ENCODE data around the gene PLCL1. TPM values are rescaled to one million over a fixed set of nuclear protein-coding genes. Genes with fewer than 3 reads are reported as not detected.

PLCL1 gene
- total and polyA plus RNA-seq, 12 donors: 1.6 to 24.0 (median 4.9) TPM

DNA sequence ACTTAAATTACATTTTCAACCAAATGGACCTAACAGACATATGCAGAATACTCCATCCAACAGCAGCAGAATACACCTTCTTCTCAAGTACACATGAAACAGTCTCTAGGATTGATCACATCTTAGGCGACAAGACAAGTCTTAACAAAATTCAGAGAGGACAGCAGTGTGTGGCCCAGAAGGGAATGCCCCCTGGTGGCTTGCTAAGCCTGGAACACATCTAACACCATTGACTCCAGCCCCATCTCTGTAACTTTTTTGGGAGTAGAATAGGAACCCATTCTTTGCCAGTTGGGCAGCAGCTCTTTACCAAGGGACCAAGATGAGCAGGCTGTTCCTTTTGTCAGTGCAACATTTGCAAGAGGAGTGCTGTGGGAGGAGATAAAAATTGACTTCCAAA lies 249.9 kb downstream of the PLCL1 start:
- peak in 6 of 7 donors; percentile 19 to 62 (median 34) for DNase-seq
- Histone ChIP-seq H3K36me3 (replicated peaks in 1 of 2) (no peaks in the 10 kb centered on the region), H3K9me3 (replicated peaks in 1 of 3) (no peaks in the 10 kb centered on the region), H3K4me3 (no peak overlapping the region), H3K27ac (no peak overlapping the region), H3K27me3 (no peaks in the 10 kb centered on the region), H3K4me1 (replicated peaks in 1 of 2) (peaks cover 0 to 8% of the 10 kb centered on the region in 2 donors)
- 60 to 87% (median 75%) methylated on average over 1 of the region's 1 CpG for WGBS, 4 donors
- TF ChIP-seq POLR2A (IDR thresholded peaks at IDR 0.05): no peak
- TF ChIP-seq, protein P1, sequence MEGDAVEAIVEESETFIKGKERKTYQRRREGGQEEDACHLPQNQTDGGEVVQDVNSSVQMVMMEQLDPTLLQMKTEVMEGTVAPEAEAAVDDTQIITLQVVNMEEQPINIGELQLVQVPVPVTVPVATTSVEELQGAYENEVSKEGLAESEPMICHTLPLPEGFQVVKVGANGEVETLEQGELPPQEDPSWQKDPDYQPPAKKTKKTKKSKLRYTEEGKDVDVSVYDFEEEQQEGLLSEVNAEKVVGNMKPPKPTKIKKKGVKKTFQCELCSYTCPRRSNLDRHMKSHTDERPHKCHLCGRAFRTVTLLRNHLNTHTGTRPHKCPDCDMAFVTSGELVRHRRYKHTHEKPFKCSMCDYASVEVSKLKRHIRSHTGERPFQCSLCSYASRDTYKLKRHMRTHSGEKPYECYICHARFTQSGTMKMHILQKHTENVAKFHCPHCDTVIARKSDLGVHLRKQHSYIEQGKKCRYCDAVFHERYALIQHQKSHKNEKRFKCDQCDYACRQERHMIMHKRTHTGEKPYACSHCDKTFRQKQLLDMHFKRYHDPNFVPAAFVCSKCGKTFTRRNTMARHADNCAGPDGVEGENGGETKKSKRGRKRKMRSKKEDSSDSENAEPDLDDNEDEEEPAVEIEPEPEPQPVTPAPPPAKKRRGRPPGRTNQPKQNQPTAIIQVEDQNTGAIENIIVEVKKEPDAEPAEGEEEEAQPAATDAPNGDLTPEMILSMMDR (IDR thresholded peaks at IDR 0.05): peak; percentile 22 to 45 (median 34)
- intact Hi-C loops (cut with DNase I): no loop called here

DNA sequence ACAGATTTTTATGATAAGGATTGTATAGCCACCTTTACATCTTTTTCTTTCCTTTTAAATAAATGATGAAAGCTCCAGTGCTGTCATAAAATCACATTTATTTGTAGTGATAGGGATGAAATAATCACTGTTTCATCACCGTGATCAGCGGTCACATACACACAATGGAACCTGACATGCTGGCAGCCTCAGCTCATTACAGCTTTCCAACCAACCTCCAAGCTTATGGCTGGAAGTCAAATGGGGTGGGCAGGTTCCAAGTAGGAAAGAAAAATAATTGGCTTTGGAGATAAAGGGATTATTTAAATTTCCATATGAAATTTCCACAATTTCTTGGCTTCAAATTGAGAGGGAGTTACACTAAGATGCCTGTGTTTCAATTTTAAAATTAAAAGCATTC lies 251.3 kb downstream of the PLCL1 start:
- intact Hi-C loops (cut with DNase I): no loop called here
- no peak overlapping the region for H3K4me3 ChIP-seq
- H3K27me3 ChIP-seq: no peaks in the 10 kb centered on the region
- H3K9me3 ChIP-seq (replicated peaks in 1 of 3): no peaks in the 10 kb centered on the region
- H3K4me1 ChIP-seq (replicated peaks in 1 of 2): peaks cover 0 to 8% of the 10 kb centered on the region in 2 donors
- WGBS, 4 donors: 72 to 77% (median 76%) methylated on average over 2 of the region's 2 CpGs
- no peak for TF ChIP-seq POLR2A (IDR thresholded peaks at IDR 0.05)
- TF ChIP-seq, protein P1 (IDR thresholded peaks at IDR 0.05): no peak
- no peak overlapping the region for H3K27ac ChIP-seq
- no peaks in the 10 kb centered on the region for H3K36me3 ChIP-seq (replicated peaks in 1 of 2)
- no peak for DNase-seq

DNA sequence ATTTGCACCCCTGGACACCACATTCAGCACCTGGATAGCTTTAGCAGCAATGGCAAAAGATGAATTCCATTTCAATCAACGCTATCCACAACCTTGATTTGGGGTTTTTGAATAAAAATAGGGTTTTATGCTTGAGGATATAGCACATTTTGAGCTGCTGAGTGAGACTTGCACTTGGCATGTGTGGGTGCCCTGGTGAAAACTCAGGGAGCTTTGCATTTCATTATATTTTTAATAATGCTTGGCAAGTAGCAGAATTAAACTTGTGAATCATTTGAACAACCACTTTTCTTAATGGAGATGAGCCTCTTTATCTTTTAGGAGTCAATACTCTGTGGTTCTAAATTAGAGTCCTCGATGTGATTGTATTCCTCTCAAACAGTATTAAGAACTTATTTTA lies 252.4 kb downstream of the PLCL1 start:
- no peak overlapping the region for H3K4me3 ChIP-seq
- peaks cover 0 to 8% of the 10 kb centered on the region in 2 donors for H3K4me1 ChIP-seq (replicated peaks in 1 of 2)
- intact Hi-C loops (cut with DNase I): no loop called here
- no peak overlapping the region for H3K27ac ChIP-seq
- no peaks in the 10 kb centered on the region for H3K36me3 ChIP-seq (replicated peaks in 1 of 2)
- TF ChIP-seq POLR2A (IDR thresholded peaks at IDR 0.05): no peak
- TF ChIP-seq, protein P1 (IDR thresholded peaks at IDR 0.05): no peak
- H3K27me3 ChIP-seq: no peaks in the 10 kb centered on the region
- H3K9me3 ChIP-seq (replicated peaks in 1 of 3): no peaks in the 10 kb centered on the region
- WGBS, 4 donors: 81 to 91% (median 89%) methylated on average over 2 of the region's 2 CpGs
- no peak for DNase-seq

DNA sequence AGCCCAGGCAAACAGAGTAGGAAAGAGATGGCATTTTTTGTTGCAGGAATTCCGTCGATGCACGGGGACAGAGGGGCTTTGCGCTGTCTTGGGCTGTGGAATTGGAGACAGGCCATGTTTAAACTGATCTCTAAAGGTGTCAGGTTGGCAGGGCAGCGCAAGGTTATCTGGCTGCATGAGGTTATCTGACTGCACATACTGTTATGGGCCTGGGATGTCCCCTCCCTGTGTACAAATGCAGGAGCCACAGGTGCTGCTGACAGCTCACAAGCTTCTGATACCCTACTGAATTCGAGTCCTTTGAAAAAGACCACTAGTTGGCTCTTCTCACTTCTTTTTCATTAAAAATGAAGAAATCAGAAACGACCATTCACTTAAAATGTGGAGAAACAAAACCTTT lies 255.4 kb downstream of the PLCL1 start:
- no peak for TF ChIP-seq POLR2A (IDR thresholded peaks at IDR 0.05)
- TF ChIP-seq, protein P1 (IDR thresholded peaks at IDR 0.05): no peak
- Histone ChIP-seq H3K9me3 (replicated peaks in 1 of 3) (no peaks in the 10 kb centered on the region), H3K36me3 (replicated peaks in 1 of 2) (no peaks in the 10 kb centered on the region), H3K27me3 (no peaks in the 10 kb centered on the region), H3K27ac (no peak overlapping the region), H3K4me3 (no peak overlapping the region), H3K4me1 (replicated peaks in 1 of 2) (peaks cover 0 to 16% of the 10 kb centered on the region in 2 donors)
- intact Hi-C loops (cut with DNase I): no loop called here
- DNase-seq: no peak
- WGBS, 4 donors: 82 to 86% (median 85%) methylated on average over 7 of the region's 7 CpGs

Measured in adrenal gland (tissue), 12 donors.